GM23338 (cell line): ENCODE results near the gene JPH3. TPM values are rescaled to one million over a fixed set of nuclear protein-coding genes. Genes with fewer than 3 reads are reported as not detected.

Source experiments
- ATAC-seq: fragments of 200-7000 bp; cut with Tn5 transposase; 3 replicates; pipeline ENCODE4 v1.9.1; 2020
- DNase-seq: peaks from one replicate; pipeline ENCODE4 v3.0.0-alpha.2; 2015; ENCODE audit warnings: low spot score
- H2AFZ ChIP-seq: fragments of 200-600 bp; sonication (generic); 2 replicates; pipeline ENCODE4 v1.8.0; 2016; ENCODE audit warnings: antibody characterized with exemption, mild to moderate bottlenecking, moderate library complexity
- H3F3A ChIP-seq: fragments of 200-600 bp; sonication (generic); replicated peaks from 2 replicates; pipeline ENCODE4 v1.8.0; 2017; ENCODE audit warnings: antibody characterized with exemption, mixed run types, low read depth
- H3K27ac ChIP-seq: fragments of 200-600 bp; sonication (generic); 2 replicates; pipeline ENCODE4 v1.6.1; 2016; ENCODE audit warnings: low read depth
- H3K27me3 ChIP-seq: fragments of 200-600 bp; sonication (generic); 2 replicates; pipeline ENCODE4 v1.8.0; 2016; ENCODE audit warnings: mild to moderate bottlenecking, mixed run types, moderate library complexity; ENCODE audit not compliant: insufficient read depth
- H3K36me3 ChIP-seq: fragments of 200-600 bp; sonication (generic); 2 replicates; pipeline ENCODE4 v1.8.0; 2016; ENCODE audit warnings: mild to moderate bottlenecking; ENCODE audit not compliant: insufficient read depth
- H3K4me1 ChIP-seq: fragments of 200-600 bp; sonication (generic); 2 replicates; pipeline ENCODE4 v1.8.0; 2016; ENCODE audit warnings: mild to moderate bottlenecking, moderate library complexity; ENCODE audit not compliant: insufficient read depth
- H3K4me2 ChIP-seq: fragments of 200-600 bp; sonication (generic); 2 replicates; pipeline ENCODE4 v1.7.1; 2017; ENCODE audit warnings: mixed run types
- H3K4me3 ChIP-seq: fragments of 200-600 bp; sonication (generic); 2 replicates; pipeline ENCODE4 v1.6.1; 2016; ENCODE audit warnings: mixed run types
- H3K79me2 ChIP-seq: fragments of 200-600 bp; sonication (generic); replicated peaks from 2 replicates; pipeline ENCODE4 v1.8.0; 2017; ENCODE audit warnings: mild to moderate bottlenecking; ENCODE audit not compliant: insufficient read depth
- H3K9me2 ChIP-seq: fragments of 200-600 bp; sonication (generic); 2 replicates; pipeline ENCODE4 v1.8.0; 2017; ENCODE audit not compliant: insufficient read depth
- H4K20me1 ChIP-seq: fragments of 200-600 bp; sonication (generic); replicated peaks from 2 replicates; pipeline ENCODE4 v1.8.0; 2017; ENCODE audit warnings: mild to moderate bottlenecking; ENCODE audit not compliant: insufficient read depth
- H3K27ac Mint-ChIP-seq: 2 replicates; pipeline ENCODE4 v1.8.0; 2020; ENCODE audit warnings: inconsistent platforms, mild to moderate bottlenecking, moderate library complexity, mixed read lengths
- H3K27me3 Mint-ChIP-seq: 3 replicates; pipeline ENCODE4 v1.8.0; 2022; ENCODE audit warnings: low read depth, mild to moderate bottlenecking, moderate library complexity, mixed read lengths, inconsistent platforms; ENCODE audit not compliant: insufficient read depth, poor library complexity
- H3K36me3 Mint-ChIP-seq: 3 replicates; pipeline ENCODE4 v1.8.0; 2021; ENCODE audit warnings: low read depth, mild to moderate bottlenecking, inconsistent platforms, moderate library complexity, mixed read lengths
- H3K4me1 Mint-ChIP-seq: 3 replicates; pipeline ENCODE4 v1.8.0; 2020; ENCODE audit warnings: mild to moderate bottlenecking, inconsistent platforms, mixed read lengths
- H3K4me3 Mint-ChIP-seq: 3 replicates; pipeline ENCODE4 v1.8.0; 2021; ENCODE audit warnings: moderate library complexity, mild to moderate bottlenecking, inconsistent platforms, mixed read lengths
- H3K9me3 Mint-ChIP-seq: 3 replicates; pipeline ENCODE4 v1.8.0; 2020; ENCODE audit warnings: moderate library complexity, mild to moderate bottlenecking, inconsistent platforms, mixed read lengths
- CREB1 ChIP-seq: fragments of 250-450 bp; sonication (Bioruptor Pico); IDR thresholded peaks from 2 replicates; pipeline ENCODE4 v1.5.0; 2020; ENCODE audit warnings: low read depth, mild to moderate bottlenecking, moderate library complexity
- ETS1 ChIP-seq: IDR thresholded peaks from 2 replicates; pipeline ENCODE4 v1.6.1; 2016; ENCODE audit warnings: antibody characterized with exemption
- EZH2 ChIP-seq: fragments of 200-600 bp; sonication (generic); IDR thresholded peaks from one replicate; pipeline ENCODE4 v1.8.0; 2017; ENCODE audit warnings: antibody characterized with exemption, mild to moderate bottlenecking, low read depth; ENCODE audit not compliant: unreplicated experiment
- EZH2phosphoT487 ChIP-seq: fragments of 200-600 bp; sonication (generic); IDR thresholded peaks from one replicate; pipeline ENCODE4 v1.8.1; 2018; ENCODE audit warnings: antibody characterized with exemption; ENCODE audit not compliant: unreplicated experiment
- JUNB ChIP-seq: IDR thresholded peaks from one replicate; pipeline ENCODE4 v1.6.1; 2016; ENCODE audit warnings: antibody characterized with exemption; ENCODE audit not compliant: unreplicated experiment
- NANOG ChIP-seq: IDR thresholded peaks from 2 replicates; pipeline ENCODE4 v1.6.1; 2016; ENCODE audit warnings: antibody characterized with exemption, borderline replicate concordance
- POLR2AphosphoS5 ChIP-seq: IDR thresholded peaks from 2 replicates; pipeline ENCODE4 v1.6.1; 2016; ENCODE audit warnings: antibody characterized with exemption, low read depth
- REST ChIP-seq: IDR thresholded peaks from one replicate; pipeline ENCODE4 v1.6.1; 2018; ENCODE audit warnings: antibody characterized with exemption; ENCODE audit not compliant: unreplicated experiment
- STAT1 ChIP-seq: IDR thresholded peaks from one replicate; pipeline ENCODE4 v1.6.1; 2016; ENCODE audit warnings: antibody characterized with exemption; ENCODE audit not compliant: unreplicated experiment
- ZNF114 ChIP-seq: fragments of 250-450 bp; sonication (Bioruptor Pico); IDR thresholded peaks from 2 replicates; pipeline ENCODE4 v1.5.0; 2020; ENCODE audit warnings: mild to moderate bottlenecking, moderate library complexity
- ZNF331 ChIP-seq: fragments of 250-450 bp; sonication (Bioruptor Pico); IDR thresholded peaks from 2 replicates; pipeline ENCODE4 v1.5.0; 2020; ENCODE audit warnings: low read depth, mild to moderate bottlenecking, moderate library complexity
- ZNF462 ChIP-seq: fragments of 250-450 bp; sonication (Bioruptor Pico); IDR thresholded peaks from 2 replicates; pipeline ENCODE4 v1.5.0; 2020; ENCODE audit warnings: mild to moderate bottlenecking, moderate library complexity
- polyA plus RNA-seq: library from polyadenylated mRNA; unstranded; fragments of >200 nt; fragmentation: Nextera tagmentation; extraction: Ambion mirVana; gene quantifications from 2 replicates; pipeline ENCODE4 v1.2.1, GENCODE V29; 2016
- total RNA-seq: library from RNA; depleted of rRNA; stranded (reverse); fragments of >200 nt; shearing (Covaris generic); gene quantifications from 2 replicates; pipeline ENCODE4 v1.2.3, GENCODE V29; 2014
- TF ChIP-seq, protein P1 (sequence below), 2 experiments: fragments of 200-600 bp in 1 of 2; sonication (generic) in 1 of 2; conservative IDR thresholded peaks; 2 replicates each; pipeline versions ENCODE4 v1.5.1 to v1.6.1; 2016 to 2017; ENCODE audit warnings: antibody characterized with exemption in 2 of 2, low read depth in 2 of 2, mild to moderate bottlenecking in 2 of 2, moderate library complexity in 1 of 2

JPH3 gene
- total and polyA plus RNA-seq, 2 experiments from 2014 or later, result 8.4 to 38.3 TPM

GRCh38 chr16:87560428-87561199 lies 41.7 kb upstream of the JPH3 start:
- no peak overlapping the region for H3K27ac Mint-ChIP-seq
- Histone ChIP-seq H3F3A (peaks cover 6% of the 10 kb centered on the region; the same call in 1 of the 2 replicates), H3K4me1 (no peaks in the 10 kb centered on the region), H2AFZ (peak overlapping the region; percentile 47; the same call in 1 of the 2 replicates), H3K27ac (no peak overlapping the region), H3K79me2 (no peaks in the 10 kb centered on the region), H3K4me2 (no peak overlapping the region), H3K27me3 (no peaks in the 10 kb centered on the region), H3K9me2 (no peaks in the 10 kb centered on the region), H3K4me3 (no peak overlapping the region), H4K20me1 (no peaks in the 10 kb centered on the region), H3K36me3 (no peaks in the 10 kb centered on the region)
- peaks cover 15% of the 10 kb centered on the region; the same call in 2 of the 3 replicates for H3K9me3 Mint-ChIP-seq
- H3K27me3 Mint-ChIP-seq, result peaks cover 13% of the 10 kb centered on the region
- no peak overlapping the region for H3K4me3 Mint-ChIP-seq
- H3K4me1 Mint-ChIP-seq, result no peaks in the 10 kb centered on the region; the same call in 1 of the 3 replicates
- H3K36me3 Mint-ChIP-seq, result no peaks in the 10 kb centered on the region
- ATAC-seq (peak; percentile 89), DNase-seq (peak; percentile 93)
- TF ChIP-seq ETS1, result no peak
- TF ChIP-seq REST, result no peak
- no peak for TF ChIP-seq ZNF114
- no peak for TF ChIP-seq EZH2
- no peak for TF ChIP-seq NANOG
- no peak for TF ChIP-seq EZH2phosphoT487
- no peak for TF ChIP-seq ZNF462 (CRISPR knock-in tag)
- TF ChIP-seq POLR2AphosphoS5, result no peak
- TF ChIP-seq, protein P1, sequence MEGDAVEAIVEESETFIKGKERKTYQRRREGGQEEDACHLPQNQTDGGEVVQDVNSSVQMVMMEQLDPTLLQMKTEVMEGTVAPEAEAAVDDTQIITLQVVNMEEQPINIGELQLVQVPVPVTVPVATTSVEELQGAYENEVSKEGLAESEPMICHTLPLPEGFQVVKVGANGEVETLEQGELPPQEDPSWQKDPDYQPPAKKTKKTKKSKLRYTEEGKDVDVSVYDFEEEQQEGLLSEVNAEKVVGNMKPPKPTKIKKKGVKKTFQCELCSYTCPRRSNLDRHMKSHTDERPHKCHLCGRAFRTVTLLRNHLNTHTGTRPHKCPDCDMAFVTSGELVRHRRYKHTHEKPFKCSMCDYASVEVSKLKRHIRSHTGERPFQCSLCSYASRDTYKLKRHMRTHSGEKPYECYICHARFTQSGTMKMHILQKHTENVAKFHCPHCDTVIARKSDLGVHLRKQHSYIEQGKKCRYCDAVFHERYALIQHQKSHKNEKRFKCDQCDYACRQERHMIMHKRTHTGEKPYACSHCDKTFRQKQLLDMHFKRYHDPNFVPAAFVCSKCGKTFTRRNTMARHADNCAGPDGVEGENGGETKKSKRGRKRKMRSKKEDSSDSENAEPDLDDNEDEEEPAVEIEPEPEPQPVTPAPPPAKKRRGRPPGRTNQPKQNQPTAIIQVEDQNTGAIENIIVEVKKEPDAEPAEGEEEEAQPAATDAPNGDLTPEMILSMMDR (conservative IDR thresholded peaks at IDR 0.05; ENCODE audit: low read depth in 2 of 2), result no peak
- TF ChIP-seq ZNF331 (CRISPR knock-in tag), result no peak
- TF ChIP-seq JUNB, result no peak
- TF ChIP-seq STAT1, result no peak
- TF ChIP-seq CREB1 (CRISPR knock-in tag), result no peak
